ENCODE data around the gene ANKRD6.
"Not testable (repeated sequence)": the region's sequence is repeated elsewhere in the genome, so short reads cannot be mapped to it uniquely, and the experiment has no call there.

Gene ANKRD6

GRCh38 chr6:89611666-89612065, 178.7 kb downstream of the ANKRD6 start:
- no peak for DNase-seq

GRCh38 chr6:89612121-89612520, 179.2 kb downstream of the ANKRD6 start:
- DNase-seq: no peak

- DNase-seq: no peak
These were observed 180.8 kb downstream of the ANKRD6 start for GRCh38 chr6:89613790-89614189.

GRCh38 chr6:89615882-89616281, 182.9 kb downstream of the ANKRD6 start:
- DNase-seq: no peak

- DNase-seq: no peak
These were observed 183.6 kb downstream of the ANKRD6 start for GRCh38 chr6:89616531-89616930.

- DNase-seq: no peak
These were observed 185.1 kb downstream of the ANKRD6 start for GRCh38 chr6:89618026-89618425.

- DNase-seq: no peak
These were observed 186.6 kb downstream of the ANKRD6 start for GRCh38 chr6:89619567-89619966.

GRCh38 chr6:89623749-89624148, 190.8 kb downstream of the ANKRD6 start:
- no peak for DNase-seq

- DNase-seq: no peak
These were observed 197.5 kb downstream of the ANKRD6 start for GRCh38 chr6:89630488-89630887.

GRCh38 chr6:89636412-89636811, 203.5 kb downstream of the ANKRD6 start:
- not testable (repeated sequence) for DNase-seq

GRCh38 chr6:89637960-89638319, 205.0 kb downstream of the ANKRD6 start:
- no peak for DNase-seq

GRCh38 chr6:89638320-89639195, 205.6 kb downstream of the ANKRD6 start, which contains the start of gene LYRM2:
TSS of gene LYRM2 (minus strand) at chr6:89638747. CDS start at chr6:89638716, 31 bp downstream.
- DNase-seq: peak; percentile 90

GRCh38 chr6:89640804-89641203, 207.9 kb downstream of the ANKRD6 start:
- DNase-seq: no peak

GRCh38 chr6:89641581-89641980, 208.6 kb downstream of the ANKRD6 start:
- DNase-seq: not testable (repeated sequence)

GRCh38 chr6:89642956-89643355, 210.0 kb downstream of the ANKRD6 start:
- DNase-seq: no peak

GRCh38 chr6:89643406-89643805, 210.5 kb downstream of the ANKRD6 start:
- no peak for DNase-seq

- DNase-seq: no peak
These were observed 211.9 kb downstream of the ANKRD6 start for GRCh38 chr6:89644864-89645263.

GRCh38 chr6:89649682-89650081, 216.7 kb downstream of the ANKRD6 start:
- no peak for DNase-seq

GRCh38 chr6:89650579-89650978, 217.6 kb downstream of the ANKRD6 start:
- no peak for DNase-seq

- no peak for DNase-seq
These were observed 222.2 kb downstream of the ANKRD6 start for GRCh38 chr6:89655122-89655521.

GRCh38 chr6:89657445-89658158, 224.7 kb downstream of the ANKRD6 start:
- DNase-seq: no peak

GRCh38 chr6:89660981-89661380, 228.0 kb downstream of the ANKRD6 start:
- no peak for DNase-seq

- no peak for DNase-seq
These were observed 228.6 kb downstream of the ANKRD6 start for GRCh38 chr6:89661559-89661958.

GRCh38 chr6:89662659-89663223, 229.8 kb downstream of the ANKRD6 start:
- DNase-seq: no peak

All from CD4-positive, alpha-beta T cell treated with Interleukin-4 for 1 hour (primary cell).